ENCODE measurements around the gene GIMAP2.

GRCh38 chr7:150654692-150655091, 30.8 kb upstream of the GIMAP2 start:
- TF ChIP-seq POLR2A (IDR thresholded peaks at IDR 0.05; ENCODE audit: low read length) (no peak), GATA1 (IDR thresholded peaks at IDR 0.05; ENCODE audit: low read depth, low read length) (no peak)

Measured in erythroblast (primary cell).